ENCODE data around the gene LRRC7. TPM values are rescaled to one million over a fixed set of nuclear protein-coding genes. Genes with fewer than 3 reads are reported as not detected.

LRRC7 gene
- total and polyA plus RNA-seq, 2 of the 13 experiments (the other 11 are each of a cell fraction or from before 2014, with no cell fraction given): not detected

- TF ChIP-seq PTBP1 (IDR thresholded peaks at IDR 0.05; ENCODE audit: low read depth, low read length, poor library complexity, severe bottlenecking): no peak
- no peak for TF ChIP-seq ZSCAN12 (CRISPR knock-in tag; IDR thresholded peaks at IDR 0.05)
- TF ChIP-seq SRY (CRISPR knock-in tag; IDR thresholded peaks at IDR 0.05): no peak
- TF ChIP-seq, protein P1, sequence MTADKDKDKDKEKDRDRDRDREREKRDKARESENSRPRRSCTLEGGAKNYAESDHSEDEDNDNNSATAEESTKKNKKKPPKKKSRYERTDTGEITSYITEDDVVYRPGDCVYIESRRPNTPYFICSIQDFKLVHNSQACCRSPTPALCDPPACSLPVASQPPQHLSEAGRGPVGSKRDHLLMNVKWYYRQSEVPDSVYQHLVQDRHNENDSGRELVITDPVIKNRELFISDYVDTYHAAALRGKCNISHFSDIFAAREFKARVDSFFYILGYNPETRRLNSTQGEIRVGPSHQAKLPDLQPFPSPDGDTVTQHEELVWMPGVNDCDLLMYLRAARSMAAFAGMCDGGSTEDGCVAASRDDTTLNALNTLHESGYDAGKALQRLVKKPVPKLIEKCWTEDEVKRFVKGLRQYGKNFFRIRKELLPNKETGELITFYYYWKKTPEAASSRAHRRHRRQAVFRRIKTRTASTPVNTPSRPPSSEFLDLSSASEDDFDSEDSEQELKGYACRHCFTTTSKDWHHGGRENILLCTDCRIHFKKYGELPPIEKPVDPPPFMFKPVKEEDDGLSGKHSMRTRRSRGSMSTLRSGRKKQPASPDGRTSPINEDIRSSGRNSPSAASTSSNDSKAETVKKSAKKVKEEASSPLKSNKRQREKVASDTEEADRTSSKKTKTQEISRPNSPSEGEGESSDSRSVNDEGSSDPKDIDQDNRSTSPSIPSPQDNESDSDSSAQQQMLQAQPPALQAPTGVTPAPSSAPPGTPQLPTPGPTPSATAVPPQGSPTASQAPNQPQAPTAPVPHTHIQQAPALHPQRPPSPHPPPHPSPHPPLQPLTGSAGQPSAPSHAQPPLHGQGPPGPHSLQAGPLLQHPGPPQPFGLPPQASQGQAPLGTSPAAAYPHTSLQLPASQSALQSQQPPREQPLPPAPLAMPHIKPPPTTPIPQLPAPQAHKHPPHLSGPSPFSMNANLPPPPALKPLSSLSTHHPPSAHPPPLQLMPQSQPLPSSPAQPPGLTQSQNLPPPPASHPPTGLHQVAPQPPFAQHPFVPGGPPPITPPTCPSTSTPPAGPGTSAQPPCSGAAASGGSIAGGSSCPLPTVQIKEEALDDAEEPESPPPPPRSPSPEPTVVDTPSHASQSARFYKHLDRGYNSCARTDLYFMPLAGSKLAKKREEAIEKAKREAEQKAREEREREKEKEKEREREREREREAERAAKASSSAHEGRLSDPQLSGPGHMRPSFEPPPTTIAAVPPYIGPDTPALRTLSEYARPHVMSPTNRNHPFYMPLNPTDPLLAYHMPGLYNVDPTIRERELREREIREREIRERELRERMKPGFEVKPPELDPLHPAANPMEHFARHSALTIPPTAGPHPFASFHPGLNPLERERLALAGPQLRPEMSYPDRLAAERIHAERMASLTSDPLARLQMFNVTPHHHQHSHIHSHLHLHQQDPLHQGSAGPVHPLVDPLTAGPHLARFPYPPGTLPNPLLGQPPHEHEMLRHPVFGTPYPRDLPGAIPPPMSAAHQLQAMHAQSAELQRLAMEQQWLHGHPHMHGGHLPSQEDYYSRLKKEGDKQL (CRISPR knock-in tag; IDR thresholded peaks at IDR 0.05; ENCODE audit: low read depth): no peak
- no peak for TF ChIP-seq ETV5 (CRISPR knock-in tag; IDR thresholded peaks at IDR 0.05; ENCODE audit: borderline replicate concordance)
Measured at GRCh38 chr1:69551476-69552324, 16.0 kb upstream of the LRRC7 start (continued).

DNA sequence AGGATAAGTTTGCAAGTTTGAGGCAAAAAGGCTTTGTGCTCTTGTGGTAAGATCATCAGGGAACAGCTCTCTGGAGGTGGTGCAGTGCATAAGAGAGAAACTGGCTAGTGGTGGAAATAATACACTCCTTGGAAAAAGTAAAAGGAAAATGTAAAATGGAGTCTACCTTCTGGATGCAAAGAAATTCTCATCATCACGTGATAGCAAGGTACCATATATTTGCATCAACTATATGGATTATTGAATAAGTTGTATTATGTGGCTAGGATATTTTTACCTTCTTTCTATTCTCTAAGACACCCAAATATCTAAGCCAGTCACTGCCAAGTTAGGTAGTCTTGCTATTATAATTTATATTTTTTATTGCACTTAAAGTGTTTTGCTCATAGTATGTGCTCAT lies 14.0 kb upstream of the LRRC7 start:
- WGBS (ENCODE audit: low lambda C conversion rate): 0% methylated on average over 1 of the region's 1 CpG
- no peaks in the 10 kb centered on the region for H3K9me3 ChIP-seq (ENCODE audit: low read length)
- TF ChIP-seq NCOR1 (IDR thresholded peaks at IDR 0.05; ENCODE audit: borderline replicate concordance, low read length) (no peak), RAD51 (IDR thresholded peaks at IDR 0.05; ENCODE audit: borderline replicate concordance) (peak; percentile 32; the same call in 1 of the 2 replicates)
- no TSS peak for BruUV-seq (replicated peaks)
- ChIA-PET POLR2A (no interaction called here), CTCF (ENCODE audit: low intra/inter-chr PET ratio, low total read pairs) (no interaction called here)
- H3K4me1 ChIP-seq (ENCODE audit: insufficient read depth, low read length): no peaks in the 10 kb centered on the region
- ATAC-seq: no peak
- no peak overlapping the region for H3K4me2 ChIP-seq (ENCODE audit: low read depth, low read length)
- DNase-seq (ENCODE audit: low spot score): no peak
- no peak for FAIRE-seq
- in situ Hi-C loops (cut with HindIII; ENCODE audit: extremely low pct_ligation_motif_present, low pct_unique_long_range_greater_than_20kb): no loop called here
- H3K79me2 ChIP-seq (ENCODE audit: insufficient read depth, low read length): no peaks in the 10 kb centered on the region
- intact Hi-C loops (cut with micrococcal nuclease; ENCODE audit: unreplicated experiment): no loop called here
- H3K9ac ChIP-seq (ENCODE audit: insufficient read depth, low read depth, low read length): no peak overlapping the region
- no peak overlapping the region for H2AFZ ChIP-seq (ENCODE audit: low read length)
- H3K4me3 ChIP-seq (replicated peaks in 1 of 3; ENCODE audit: insufficient read depth in 1 of 3, low read depth in 2 of 3, low read length in 3 of 3): no peak overlapping the region
- no peaks in the 10 kb centered on the region for H3K36me3 ChIP-seq (replicated peaks in 1 of 2; ENCODE audit: control insufficient read depth in 1 of 2, insufficient read depth in 2 of 2, low read length in 2 of 2)
- no peaks in the 10 kb centered on the region; a peak in 1 of 5 replicates for H3K27me3 ChIP-seq (ENCODE audit: control insufficient read depth in 1 of 2, insufficient read depth in 2 of 2, low read length in 2 of 2)
- no peaks in the 10 kb centered on the region for H4K20me1 ChIP-seq (ENCODE audit: insufficient read depth, low read length)
- H3K27ac ChIP-seq (ENCODE audit: extremely low read length, insufficient read depth, low read length): no peak overlapping the region

Measured in HepG2 (cell line).